ENCODE measurements around the gene RAPGEF1. TPM values are rescaled to one million over a fixed set of nuclear protein-coding genes. Genes with fewer than 3 reads are reported as not detected.

Gene RAPGEF1
- total RNA-seq, 1 donor from 2014 or later: 94.3 TPM

- Mint-ChIP-seq H3K36me3 (ENCODE audit: unreplicated experiment) (peaks cover 28% of the 10 kb centered on the region), H3K4me3 (ENCODE audit: unreplicated experiment) (no peak overlapping the region), H3K4me1 (ENCODE audit: unreplicated experiment) (no peaks in the 10 kb centered on the region), H3K9me3 (ENCODE audit: unreplicated experiment) (no peaks in the 10 kb centered on the region), H3K27ac (ENCODE audit: unreplicated experiment) (no peak overlapping the region), H3K27me3 (ENCODE audit: unreplicated experiment) (no peaks in the 10 kb centered on the region)
- DNase-seq (ENCODE audit: extremely low spot score, unreplicated experiment): no peak
- TF ChIP-seq CTCF (IDR thresholded peaks at IDR 0.05): no peak
Measured at GRCh38 chr9:131584858-131585257, 155.0 kb downstream of the RAPGEF1 start.

GRCh38 chr9:131583836-131584555 is 155.9 kb downstream of the RAPGEF1 start:
- no peaks in the 10 kb centered on the region for H3K4me1 Mint-ChIP-seq (ENCODE audit: unreplicated experiment)
- H3K36me3 Mint-ChIP-seq (ENCODE audit: unreplicated experiment): peaks cover 28% of the 10 kb centered on the region
- H3K27me3 Mint-ChIP-seq (ENCODE audit: unreplicated experiment): no peaks in the 10 kb centered on the region
- H3K4me3 Mint-ChIP-seq (ENCODE audit: unreplicated experiment): no peak overlapping the region
- H3K9me3 Mint-ChIP-seq (ENCODE audit: unreplicated experiment): no peaks in the 10 kb centered on the region
- no peak overlapping the region for H3K27ac Mint-ChIP-seq (ENCODE audit: unreplicated experiment)
- no peak for DNase-seq (ENCODE audit: extremely low spot score, unreplicated experiment)
- TF ChIP-seq CTCF (IDR thresholded peaks at IDR 0.05): no peak

- TF ChIP-seq CTCF (IDR thresholded peaks at IDR 0.05): no peak
- no peaks in the 10 kb centered on the region for H3K27me3 Mint-ChIP-seq (ENCODE audit: unreplicated experiment)
- no peak for DNase-seq (ENCODE audit: extremely low spot score, unreplicated experiment)
- no peak overlapping the region for H3K4me3 Mint-ChIP-seq (ENCODE audit: unreplicated experiment)
- H3K4me1 Mint-ChIP-seq (ENCODE audit: unreplicated experiment): peaks cover under 1% of the 10 kb centered on the region
- H3K9me3 Mint-ChIP-seq (ENCODE audit: unreplicated experiment): no peaks in the 10 kb centered on the region
- H3K36me3 Mint-ChIP-seq (ENCODE audit: unreplicated experiment): peaks cover 25% of the 10 kb centered on the region
- no peak overlapping the region for H3K27ac Mint-ChIP-seq (ENCODE audit: unreplicated experiment)
Measured at GRCh38 chr9:131583337-131583645, 156.6 kb downstream of the RAPGEF1 start.

GRCh38 chr9:131582466-131583336 is 157.2 kb downstream of the RAPGEF1 start:
- no peaks in the 10 kb centered on the region for H3K27me3 Mint-ChIP-seq (ENCODE audit: unreplicated experiment)
- H3K9me3 Mint-ChIP-seq (ENCODE audit: unreplicated experiment): no peaks in the 10 kb centered on the region
- H3K4me3 Mint-ChIP-seq (ENCODE audit: unreplicated experiment): no peak overlapping the region
- H3K36me3 Mint-ChIP-seq (ENCODE audit: unreplicated experiment): peaks cover 23% of the 10 kb centered on the region
- no peak overlapping the region for H3K27ac Mint-ChIP-seq (ENCODE audit: unreplicated experiment)
- no peak for DNase-seq (ENCODE audit: extremely low spot score, unreplicated experiment)
- H3K4me1 Mint-ChIP-seq (ENCODE audit: unreplicated experiment): peaks cover 2% of the 10 kb centered on the region
- no peak for TF ChIP-seq CTCF (IDR thresholded peaks at IDR 0.05)

- Mint-ChIP-seq H3K27me3 (ENCODE audit: unreplicated experiment) (no peaks in the 10 kb centered on the region), H3K4me1 (ENCODE audit: unreplicated experiment) (peaks cover 2% of the 10 kb centered on the region), H3K36me3 (ENCODE audit: unreplicated experiment) (peaks cover 27% of the 10 kb centered on the region), H3K27ac (ENCODE audit: unreplicated experiment) (no peak overlapping the region), H3K4me3 (ENCODE audit: unreplicated experiment) (no peak overlapping the region), H3K9me3 (ENCODE audit: unreplicated experiment) (no peaks in the 10 kb centered on the region)
- DNase-seq (ENCODE audit: extremely low spot score, unreplicated experiment): no peak
- TF ChIP-seq CTCF (IDR thresholded peaks at IDR 0.05): no peak
Measured at GRCh38 chr9:131582056-131582455, 157.8 kb downstream of the RAPGEF1 start.
